Left lung (tissue), 10 donors: ENCODE measurements around the gene MACROD2. TPM values are rescaled to one million over a fixed set of nuclear protein-coding genes. Genes with fewer than 3 reads are reported as not detected.

Experiments
- ATAC-seq: fragments of 200-7000 bp; cut with Tn5 transposase; one replicate; pipeline ENCODE4 v1.9.1; 2020; ENCODE audit warnings: moderate library complexity
- DNase-seq, 4 donors: peaks; one replicate each; pipeline ENCODE4 v3.0.0-alpha.2; 2013 to 2020
- H3K27ac ChIP-seq, 2 donors: fragments of 200-600 bp; sonication (generic) in 1 of 2; one replicate each; pipeline versions ENCODE4 v1.5.0 to v1.8.0; 2020 to 2021
- H3K27me3 ChIP-seq, 2 donors: fragments of 200-600 bp; sonication (generic) in 1 of 2; one replicate each; pipeline versions ENCODE4 v1.5.0 to v1.8.0; 2020 to 2021
- H3K36me3 ChIP-seq, 2 donors: fragments of 200-600 bp; sonication (generic) in 1 of 2; one replicate each; pipeline versions ENCODE4 v1.5.0 to v1.8.0; 2020 to 2021
- H3K4me1 ChIP-seq, 2 donors: fragments of 200-600 bp; one replicate each; pipeline ENCODE4 v1.8.0; 2021
- H3K4me3 ChIP-seq, 2 donors: fragments of 200-600 bp; sonication (generic) in 1 of 2; one replicate each; pipeline versions ENCODE4 v1.5.0 to v1.8.0; 2020 to 2021; ENCODE audit warnings: mild to moderate bottlenecking in 1 of 2
- H3K9me3 ChIP-seq, 2 donors: fragments of 200-600 bp; sonication (generic) in 1 of 2; one replicate each; pipeline versions ENCODE4 v1.5.0 to v1.8.0; 2020 to 2021
- intact Hi-C, 2 donors: fragments of 100-400 bp; cut with DNase I; formaldehyde crosslinking; loops; one replicate each; pipeline versions ENCODE4 v1.11.2 to v1.14.2; 2022
- polyA plus RNA-seq, 6 donors: library from polyadenylated mRNA; unstranded; fragments of 120-200 nt; gene quantifications; one replicate each; pipeline ENCODE4 v1.2.1, GENCODE V29; 2013; ENCODE audit not compliant: insufficient read length in 6 of 6
- total RNA-seq, 2 donors: library from RNA; stranded (reverse); fragmentation: NEBNext Ultra II Directional; extraction: Animal tissue kit (Norgen Biotek cat#: 25700); gene quantifications; one replicate each; pipeline ENCODE4 v1.2.1, GENCODE V29; 2021
- TF ChIP-seq, protein P1 (sequence below), 2 donors: fragments of 200-600 bp; sonication (generic) in 1 of 2; IDR thresholded peaks; one replicate each; pipeline versions ENCODE4 v1.5.0 to v1.8.0; 2021; ENCODE audit warnings: antibody characterized with exemption in 2 of 2
- donor health status: DM: no; HTN: yes; CAD: no.
- donor health status: DM: no; HTN: no; CAD: no.

MACROD2 gene
- total and polyA plus RNA-seq, 8 donors, result 6.1 to 23.6 (median 8.9) TPM

DNA sequence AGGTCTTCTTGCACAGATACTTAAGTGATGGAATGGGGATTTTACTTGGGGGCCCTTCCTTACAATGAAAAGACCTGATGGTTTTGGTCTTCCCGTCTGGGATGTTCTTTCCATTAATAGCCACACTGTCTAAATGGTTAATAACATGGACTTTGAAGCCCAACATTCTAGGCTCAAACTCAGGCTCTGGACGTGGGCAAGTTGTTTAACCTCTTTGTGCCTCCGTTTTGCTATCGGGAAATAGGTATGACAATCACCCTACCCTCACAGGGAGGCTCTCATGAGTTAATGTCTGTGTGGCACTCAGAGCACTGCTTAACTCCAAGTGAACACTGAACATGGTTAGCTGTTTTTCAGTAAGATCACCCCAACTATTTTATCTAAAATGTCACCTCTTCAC lies 702.8 kb downstream of the MACROD2 start:
- no peak overlapping the region for H3K27ac ChIP-seq
- no peak for DNase-seq
- TF ChIP-seq, protein P1, sequence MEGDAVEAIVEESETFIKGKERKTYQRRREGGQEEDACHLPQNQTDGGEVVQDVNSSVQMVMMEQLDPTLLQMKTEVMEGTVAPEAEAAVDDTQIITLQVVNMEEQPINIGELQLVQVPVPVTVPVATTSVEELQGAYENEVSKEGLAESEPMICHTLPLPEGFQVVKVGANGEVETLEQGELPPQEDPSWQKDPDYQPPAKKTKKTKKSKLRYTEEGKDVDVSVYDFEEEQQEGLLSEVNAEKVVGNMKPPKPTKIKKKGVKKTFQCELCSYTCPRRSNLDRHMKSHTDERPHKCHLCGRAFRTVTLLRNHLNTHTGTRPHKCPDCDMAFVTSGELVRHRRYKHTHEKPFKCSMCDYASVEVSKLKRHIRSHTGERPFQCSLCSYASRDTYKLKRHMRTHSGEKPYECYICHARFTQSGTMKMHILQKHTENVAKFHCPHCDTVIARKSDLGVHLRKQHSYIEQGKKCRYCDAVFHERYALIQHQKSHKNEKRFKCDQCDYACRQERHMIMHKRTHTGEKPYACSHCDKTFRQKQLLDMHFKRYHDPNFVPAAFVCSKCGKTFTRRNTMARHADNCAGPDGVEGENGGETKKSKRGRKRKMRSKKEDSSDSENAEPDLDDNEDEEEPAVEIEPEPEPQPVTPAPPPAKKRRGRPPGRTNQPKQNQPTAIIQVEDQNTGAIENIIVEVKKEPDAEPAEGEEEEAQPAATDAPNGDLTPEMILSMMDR (IDR thresholded peaks at IDR 0.05), result no peak

DNA sequence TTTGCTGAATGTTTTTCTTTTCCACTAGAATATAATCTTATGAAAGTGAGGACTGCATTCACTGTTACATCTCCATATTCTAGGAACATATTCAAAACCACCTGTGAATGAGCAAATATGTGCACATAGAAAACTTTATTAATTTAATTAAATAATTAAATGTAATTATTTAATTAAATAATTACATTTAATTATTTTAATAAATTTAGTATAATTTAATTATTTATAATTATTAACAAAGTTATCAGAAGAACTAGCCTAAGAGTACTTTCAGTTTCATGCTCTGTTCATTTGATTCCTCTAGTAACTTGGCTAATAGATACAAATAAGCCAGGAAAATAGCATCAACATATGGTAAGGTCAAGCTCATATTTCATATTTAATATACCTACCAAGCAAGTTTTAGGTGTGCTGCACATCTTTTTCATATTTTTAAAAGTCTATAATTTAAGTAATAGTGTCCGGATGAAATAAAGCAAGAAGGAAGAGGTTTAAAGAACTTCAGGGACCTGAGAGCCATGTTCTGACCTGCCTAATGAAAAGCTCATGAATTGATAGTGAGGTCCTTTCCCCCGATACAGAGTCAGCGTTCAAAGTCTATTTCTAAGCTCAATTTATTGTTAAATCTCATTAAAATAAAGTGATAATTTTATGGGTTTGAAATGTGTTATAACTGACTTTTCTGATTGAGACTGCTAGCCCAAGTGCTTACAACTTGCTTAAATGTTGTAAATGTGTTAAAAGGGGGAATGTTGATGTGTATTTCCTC lies 703.5 kb downstream of the MACROD2 start:
- H3K4me3 ChIP-seq, result no peak overlapping the region
- H3K36me3 ChIP-seq, result no peaks in the 10 kb centered on the region
- TF ChIP-seq, protein P1 (IDR thresholded peaks at IDR 0.05), result no peak
- no peaks in the 10 kb centered on the region for H3K27me3 ChIP-seq
- no peak overlapping the region for H3K27ac ChIP-seq
- DNase-seq (no peak), ATAC-seq (no peak)
- no peaks in the 10 kb centered on the region for H3K9me3 ChIP-seq
- H3K4me1 ChIP-seq, result no peaks in the 10 kb centered on the region
- intact Hi-C loops, result no loop called here

More for the DNA sequence above, 702.8 kb downstream of the MACROD2 start:
- no peaks in the 10 kb centered on the region for H3K9me3 ChIP-seq
- no peaks in the 10 kb centered on the region for H3K4me1 ChIP-seq
- no peak for ATAC-seq
- no peaks in the 10 kb centered on the region for H3K36me3 ChIP-seq
- no peak overlapping the region for H3K4me3 ChIP-seq
- H3K27me3 ChIP-seq, result no peaks in the 10 kb centered on the region
- intact Hi-C loops, result no loop called here

DNA sequence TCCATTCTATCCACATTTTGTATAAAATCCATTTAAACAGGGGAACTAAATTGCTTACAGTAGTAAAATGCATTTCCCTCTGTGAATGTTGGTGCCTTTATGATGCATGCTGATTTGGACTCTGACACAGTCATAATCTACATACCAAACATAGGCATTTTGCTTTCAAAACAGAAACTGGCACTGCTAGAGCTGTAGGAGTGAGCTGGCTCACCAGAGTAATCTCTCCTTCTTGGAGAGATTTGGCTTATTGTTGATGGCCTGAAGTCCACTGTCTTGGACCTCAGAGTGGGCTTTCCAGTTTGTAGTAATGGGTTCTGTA lies 705.3 kb downstream of the MACROD2 start:
- H3K36me3 ChIP-seq, result no peaks in the 10 kb centered on the region
- no peak overlapping the region for H3K4me3 ChIP-seq
- ATAC-seq (no peak), DNase-seq (no peak)
- no peaks in the 10 kb centered on the region for H3K9me3 ChIP-seq
- H3K4me1 ChIP-seq, result no peaks in the 10 kb centered on the region
- intact Hi-C loops, result no loop called here
- no peaks in the 10 kb centered on the region for H3K27me3 ChIP-seq
- no peak overlapping the region for H3K27ac ChIP-seq
- TF ChIP-seq, protein P1 (IDR thresholded peaks at IDR 0.05), result no peak

DNA sequence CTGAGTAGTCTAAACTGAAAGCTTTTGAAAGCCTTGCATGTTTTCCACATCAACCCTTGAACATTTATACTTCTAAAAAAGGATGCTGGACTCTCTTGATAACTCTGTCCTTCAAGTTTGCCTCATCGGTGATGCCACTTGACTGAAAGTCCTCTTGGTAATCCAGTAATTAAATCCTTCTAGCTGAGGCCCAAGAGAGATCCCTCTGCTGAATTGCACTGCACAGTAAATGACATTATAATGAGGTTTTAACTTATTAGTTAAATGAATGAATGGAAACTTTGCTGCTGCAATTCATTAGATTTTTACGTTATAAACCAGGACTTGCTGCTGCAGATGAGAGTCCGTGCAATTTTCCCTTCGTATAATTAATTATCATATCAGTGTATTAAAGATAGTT lies 706.0 kb downstream of the MACROD2 start:
- Histone ChIP-seq H3K4me1 (no peaks in the 10 kb centered on the region), H3K36me3 (no peaks in the 10 kb centered on the region), H3K9me3 (no peaks in the 10 kb centered on the region), H3K27ac (no peak overlapping the region), H3K27me3 (no peaks in the 10 kb centered on the region), H3K4me3 (no peak overlapping the region)
- no peak for ATAC-seq
- TF ChIP-seq, protein P1 (IDR thresholded peaks at IDR 0.05), result no peak
- no peak for DNase-seq
- intact Hi-C loops, result no loop called here

DNA sequence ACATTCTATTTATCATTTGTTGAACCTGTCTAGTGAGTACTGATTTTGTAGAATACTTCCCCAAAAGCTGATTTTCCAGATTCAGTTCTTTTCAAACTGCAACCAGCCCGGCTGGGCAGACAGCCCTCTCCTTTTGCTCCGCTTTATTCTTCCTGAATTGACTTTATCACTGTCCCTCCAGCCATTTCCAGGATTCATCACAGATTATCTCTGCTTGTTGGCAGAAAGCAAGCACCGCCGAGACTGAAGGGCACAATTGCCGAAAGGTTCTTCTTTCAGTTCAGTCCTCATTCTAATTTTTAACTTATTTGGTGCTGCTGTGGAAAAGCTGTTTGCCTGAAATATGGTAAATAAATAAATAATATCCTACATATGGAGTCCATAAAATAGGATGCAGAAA lies 711.2 kb downstream of the MACROD2 start:
- DNase-seq (no peak), ATAC-seq (no peak)
- Histone ChIP-seq H3K36me3 (no peaks in the 10 kb centered on the region), H3K4me3 (no peak overlapping the region), H3K9me3 (no peaks in the 10 kb centered on the region), H3K27ac (no peak overlapping the region), H3K4me1 (no peaks in the 10 kb centered on the region), H3K27me3 (no peaks in the 10 kb centered on the region)
- intact Hi-C loops, result no loop called here
- TF ChIP-seq, protein P1 (IDR thresholded peaks at IDR 0.05), result no peak
